HG03135 (cell line): Measurements from ENCODE around the gene FOXP1.
A peak's percentile ranks its signal among the peaks of the same experiment; 100 is the strongest.
"Not testable (repeated sequence)": the region's sequence is repeated elsewhere in the genome, so short reads cannot be mapped to it uniquely, and the experiment has no call there.

Source experiments
- ATAC-seq: cut with Tn5 transposase; IDR thresholded peaks from one replicate; pipeline ENCODE4 v1.9.1; 2021; ENCODE audit warnings: mild to moderate bottlenecking, moderate library complexity; ENCODE audit not compliant: unreplicated experiment

The FOXP1 gene

DNA sequence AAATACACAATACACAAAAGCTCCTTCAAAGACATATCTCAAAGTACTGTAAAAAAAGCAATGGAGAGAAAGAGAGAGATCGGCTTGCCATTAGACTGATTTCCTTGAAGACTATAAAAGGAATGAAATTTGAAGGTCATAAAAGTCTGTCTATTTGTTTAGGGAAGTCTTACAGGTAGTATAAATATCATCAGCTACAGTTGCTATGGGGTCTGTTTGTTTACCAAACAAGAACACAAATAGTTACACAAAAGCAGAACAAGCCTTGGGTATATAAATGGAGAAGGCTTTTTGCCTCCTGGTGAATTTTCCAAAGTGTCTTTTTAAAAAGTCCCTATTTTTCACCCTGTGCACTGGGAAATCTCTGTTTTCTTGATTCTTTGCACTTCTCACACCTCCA lies 552.3 kb downstream of the FOXP1 start:
- ATAC-seq, result no peak

DNA sequence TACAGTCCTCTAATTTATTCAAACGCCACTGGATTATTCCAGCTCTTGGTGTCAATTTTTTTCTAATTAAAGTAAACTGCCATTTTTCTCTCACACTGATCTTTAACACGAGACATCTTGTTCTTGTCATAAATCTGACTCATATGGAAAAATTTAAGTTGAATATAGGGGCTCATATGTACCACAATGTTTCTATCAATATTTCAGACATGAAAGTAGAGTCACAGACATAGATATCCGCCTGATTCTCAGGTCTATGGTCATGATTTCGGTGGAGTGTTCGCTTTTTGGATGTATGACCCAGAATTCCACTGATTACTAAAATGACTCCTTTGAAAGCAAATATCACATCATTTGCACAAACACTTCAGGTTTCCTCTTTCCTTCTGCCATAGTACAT lies 552.8 kb downstream of the FOXP1 start:
- ATAC-seq, result no peak

DNA sequence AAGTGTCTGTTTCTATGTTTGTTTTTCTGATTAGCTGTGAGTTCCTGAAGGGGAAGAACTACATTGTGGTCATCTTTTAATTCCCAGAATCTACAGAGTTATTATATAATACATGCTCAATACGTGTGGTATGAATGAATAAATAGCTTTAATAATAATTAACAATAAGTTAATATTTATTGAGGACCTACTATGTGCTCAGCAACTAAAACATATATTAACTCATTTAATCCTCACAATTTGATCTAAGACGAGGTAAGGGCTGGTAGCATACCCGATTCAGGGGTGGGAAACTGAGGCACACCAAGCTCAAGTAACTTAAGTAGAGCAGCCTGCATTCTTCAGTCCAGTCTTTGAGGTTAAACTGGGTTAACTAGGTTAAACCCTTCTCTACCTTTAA lies 553.8 kb downstream of the FOXP1 start:
- ATAC-seq, result no peak

DNA sequence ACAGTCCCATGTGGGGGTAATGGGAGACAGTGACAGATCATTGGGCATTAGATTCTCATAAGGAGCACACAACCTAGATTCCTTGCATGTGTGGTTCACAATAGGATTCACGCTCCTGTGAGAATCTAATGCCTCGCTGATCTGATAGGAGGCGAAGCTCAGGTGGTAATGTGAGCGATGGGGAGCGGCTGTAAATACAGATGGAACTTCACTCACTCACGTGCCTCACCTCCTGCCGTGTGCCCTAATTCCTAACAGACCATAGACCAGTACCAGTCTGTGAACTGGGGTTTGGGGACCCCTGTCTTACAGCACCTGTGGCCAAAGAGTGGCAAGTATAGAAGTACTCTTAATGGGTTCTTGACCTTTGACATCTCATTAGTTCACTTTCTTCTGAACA lies 554.7 kb downstream of the FOXP1 start:
- no peak for ATAC-seq

DNA sequence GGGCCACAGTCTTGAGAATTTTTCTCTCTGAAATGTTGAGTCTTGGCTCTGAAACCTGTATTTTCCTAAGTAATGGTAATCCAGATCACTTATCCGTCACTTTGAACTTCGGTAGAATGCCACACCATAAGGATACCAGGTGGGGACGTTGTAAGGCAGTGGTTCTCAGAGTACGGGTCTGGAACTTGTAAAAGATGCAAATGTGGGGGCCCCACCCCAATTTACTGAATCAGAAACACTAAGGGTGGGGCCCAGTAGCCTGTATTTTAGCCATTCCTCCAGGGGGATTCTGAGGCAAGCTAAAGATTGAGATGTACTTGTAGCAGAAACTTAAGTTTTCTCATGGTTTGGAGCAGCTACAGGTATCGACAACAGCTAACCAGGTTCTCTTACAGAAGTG lies 555.3 kb downstream of the FOXP1 start:
- ATAC-seq, result no peak

DNA sequence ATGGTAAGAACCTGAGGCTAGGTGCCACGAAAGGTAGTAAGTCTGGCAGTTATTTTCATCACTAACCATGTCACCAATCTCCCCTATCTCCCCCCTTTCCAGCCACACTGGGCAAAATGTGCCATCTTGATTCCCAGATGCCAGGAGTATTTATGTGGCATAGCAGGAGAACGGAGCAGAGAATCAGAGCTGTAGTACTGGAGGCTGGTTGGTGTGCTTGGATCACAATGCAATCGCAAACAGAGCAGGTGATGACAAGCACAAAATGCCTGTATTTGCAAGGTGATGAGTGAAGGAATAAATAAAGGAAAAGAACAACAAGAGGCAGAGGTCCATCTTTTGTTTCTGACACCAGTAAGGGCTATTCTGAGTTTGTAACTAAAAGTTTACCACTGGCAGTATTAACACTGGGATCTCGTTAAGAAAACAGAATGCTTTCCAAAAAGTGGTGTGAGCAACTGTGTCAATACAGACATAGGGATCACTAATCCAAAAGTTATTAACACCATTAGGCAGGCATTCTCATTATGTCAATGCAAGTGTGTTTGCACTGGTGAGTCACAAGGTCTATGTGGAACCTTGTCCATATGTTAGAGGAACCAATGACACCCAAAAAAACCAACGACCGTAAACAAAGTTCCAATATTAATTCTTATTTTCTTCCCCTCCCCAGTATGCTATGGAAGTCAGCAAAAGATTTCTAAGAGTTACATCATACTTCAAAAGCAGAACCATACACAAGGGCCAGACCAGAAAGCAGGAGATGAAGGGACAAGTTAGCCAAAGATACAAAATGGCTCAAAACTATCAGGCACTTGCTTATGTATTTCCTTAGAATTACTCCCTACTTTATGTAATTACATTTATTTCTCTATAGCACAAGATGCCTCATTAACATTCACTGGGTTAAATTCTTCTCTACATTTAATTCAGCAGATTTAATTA lies 556.6 kb downstream of the FOXP1 start:
- ATAC-seq, result no peak

DNA sequence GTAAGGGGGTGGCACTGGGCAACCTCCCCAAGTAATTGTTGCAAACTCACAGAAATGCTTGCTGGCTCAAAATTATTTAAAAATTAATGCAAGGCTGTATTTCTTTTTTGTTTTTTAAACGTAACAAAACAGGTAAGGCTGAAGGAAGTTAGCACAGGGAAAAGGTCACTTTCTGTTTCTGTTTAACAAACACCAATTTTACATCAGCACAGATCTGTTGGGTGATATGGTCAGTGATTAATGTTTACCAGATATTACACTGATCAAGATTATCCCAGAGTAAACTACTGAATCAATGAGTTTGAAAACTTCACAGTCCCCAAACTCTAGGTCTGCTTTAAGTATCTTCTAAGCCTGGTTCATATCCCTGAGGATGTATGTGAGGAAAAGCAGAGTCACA lies 558.0 kb downstream of the FOXP1 start:
- ATAC-seq, result no peak

DNA sequence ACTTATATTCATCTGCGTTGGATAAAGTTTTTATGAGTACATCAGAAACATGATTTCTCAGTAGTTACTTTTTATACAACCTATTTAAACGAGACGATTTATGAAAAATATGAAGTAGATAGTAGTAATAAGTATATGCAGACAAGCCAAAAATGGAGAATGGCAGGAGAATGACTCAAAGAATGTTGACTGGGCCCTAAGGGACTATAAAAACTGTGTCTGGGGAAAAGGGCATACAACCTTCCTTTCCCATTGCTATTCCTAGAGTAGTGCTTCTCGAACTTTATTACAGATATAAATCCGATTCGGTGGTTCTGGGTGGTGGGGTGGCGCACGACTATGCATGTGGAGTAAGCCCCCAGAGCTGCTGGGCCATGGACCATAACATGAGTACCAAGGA lies 558.5 kb downstream of the FOXP1 start:
- ATAC-seq, result no peak

DNA sequence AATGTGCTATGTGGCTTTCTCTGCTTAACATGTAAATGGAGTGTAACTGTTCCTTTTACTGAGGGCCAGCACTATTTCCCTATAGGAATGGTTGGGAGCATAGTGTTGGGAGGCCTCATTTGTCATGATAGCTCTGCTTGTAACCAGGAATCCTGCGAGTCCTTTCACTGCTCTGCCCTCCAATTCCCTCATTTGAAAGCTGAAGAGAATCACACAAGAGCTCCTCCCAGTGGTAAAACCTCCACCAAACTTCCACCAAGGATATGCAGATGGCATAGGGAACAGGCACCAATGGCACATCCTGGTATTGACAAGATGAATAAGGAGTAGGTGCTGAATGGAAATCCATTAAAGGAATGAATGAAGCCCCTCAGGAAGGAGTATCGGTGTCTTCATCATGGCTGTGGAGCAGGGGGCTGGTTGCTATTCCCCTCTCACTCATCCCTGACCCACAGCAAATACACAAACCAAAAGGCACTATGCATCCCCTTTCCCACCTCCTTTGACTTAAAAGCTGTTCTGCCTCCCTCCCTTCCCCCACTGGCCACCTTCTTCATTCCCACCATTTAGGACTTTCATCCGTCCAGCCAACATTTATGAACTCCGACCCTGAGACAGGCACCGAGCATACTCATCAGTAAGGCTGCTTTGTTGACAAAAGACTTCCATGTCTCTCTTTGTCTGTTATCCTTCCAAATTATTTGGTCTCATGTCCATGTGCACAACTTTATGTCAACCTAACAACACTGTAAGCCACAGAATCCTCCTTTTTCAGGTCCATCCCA lies 560.8 kb downstream of the FOXP1 start:
- no peak for ATAC-seq

DNA sequence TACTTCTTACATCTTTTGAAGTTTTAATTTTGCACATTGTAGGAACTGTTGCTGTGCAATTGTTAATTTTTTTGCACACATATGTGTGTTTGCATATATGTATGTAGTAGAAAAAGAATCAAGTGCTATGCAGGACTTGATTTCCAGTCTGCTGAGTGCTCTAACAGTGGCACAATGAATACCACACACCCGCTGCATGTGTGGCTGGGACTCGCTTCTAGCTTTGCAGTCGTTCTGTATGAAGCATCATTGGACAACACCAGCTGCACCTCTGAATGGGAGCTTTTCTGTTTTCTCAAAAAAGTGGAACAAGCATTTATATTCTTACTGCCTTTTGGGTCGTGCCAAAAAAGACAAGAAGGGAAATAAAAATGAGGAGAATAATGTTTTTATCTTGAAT lies 564.7 kb downstream of the FOXP1 start:
- no peak for ATAC-seq

DNA sequence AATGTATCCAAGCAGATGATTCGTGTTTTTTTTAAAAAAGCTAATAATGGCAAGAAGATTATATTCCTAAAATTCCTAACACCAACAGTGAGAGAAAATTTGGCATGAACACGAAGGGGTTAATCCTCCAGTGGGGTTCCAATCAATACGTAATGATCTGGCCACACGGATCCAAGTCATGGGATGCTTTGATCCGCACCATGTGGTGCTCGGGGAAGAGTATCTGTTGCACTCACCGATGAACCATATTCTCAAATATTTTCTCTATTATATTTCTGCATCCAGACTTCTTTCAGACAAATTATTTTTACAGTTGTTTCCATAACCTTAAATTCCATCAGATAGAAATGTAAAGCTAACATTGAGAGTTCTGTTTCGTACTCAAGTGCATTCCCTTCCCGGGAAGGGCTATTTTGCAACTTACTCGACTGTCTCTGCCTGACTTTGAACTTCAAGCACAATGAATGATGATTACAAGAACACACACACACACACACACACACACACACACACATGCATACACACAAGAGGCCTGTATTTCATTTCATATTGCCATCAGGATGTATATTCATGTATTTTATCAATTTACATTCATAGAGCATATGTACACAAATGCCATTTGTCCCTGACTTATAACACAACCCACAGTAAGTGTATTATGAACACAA lies 567.2 kb downstream of the FOXP1 start:
- ATAC-seq, result no peak

DNA sequence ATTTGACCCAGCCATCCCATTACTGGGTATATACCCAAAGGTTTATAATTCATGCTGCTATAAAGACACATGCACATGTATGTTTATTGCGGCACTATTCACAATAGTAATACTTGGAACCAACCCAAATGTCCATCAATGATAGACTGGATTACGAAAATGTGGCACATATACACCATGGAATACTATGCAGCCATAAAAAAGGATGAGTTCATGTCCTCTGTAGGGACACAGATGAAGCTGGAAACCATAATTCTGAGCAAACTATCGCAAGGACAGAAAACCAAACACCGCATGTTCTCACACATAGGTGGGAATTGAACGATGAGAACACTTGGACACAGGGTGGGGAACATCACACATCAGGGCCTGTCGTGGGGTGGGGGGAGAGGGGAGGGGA lies 568.9 kb downstream of the FOXP1 start:
- ATAC-seq, result not testable (repeated sequence)

DNA sequence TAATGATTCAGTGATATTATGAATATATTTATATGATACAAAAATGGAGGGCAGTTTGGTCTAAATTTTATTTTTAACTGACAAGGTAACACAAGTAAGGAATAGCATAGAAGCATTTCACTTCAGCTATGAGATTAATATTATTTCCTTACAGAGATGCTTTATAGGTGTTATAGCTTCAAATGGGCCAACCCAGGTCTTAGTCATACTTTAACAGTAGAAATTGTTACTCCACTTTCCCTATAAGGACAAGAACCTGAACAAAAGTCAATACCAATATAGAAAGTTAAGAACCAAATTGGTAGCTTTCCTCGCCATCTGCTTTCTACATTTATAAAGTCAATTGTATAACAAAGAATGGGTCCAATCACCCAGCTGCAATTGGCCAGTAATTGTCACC lies 570.6 kb downstream of the FOXP1 start:
- no peak for ATAC-seq

DNA sequence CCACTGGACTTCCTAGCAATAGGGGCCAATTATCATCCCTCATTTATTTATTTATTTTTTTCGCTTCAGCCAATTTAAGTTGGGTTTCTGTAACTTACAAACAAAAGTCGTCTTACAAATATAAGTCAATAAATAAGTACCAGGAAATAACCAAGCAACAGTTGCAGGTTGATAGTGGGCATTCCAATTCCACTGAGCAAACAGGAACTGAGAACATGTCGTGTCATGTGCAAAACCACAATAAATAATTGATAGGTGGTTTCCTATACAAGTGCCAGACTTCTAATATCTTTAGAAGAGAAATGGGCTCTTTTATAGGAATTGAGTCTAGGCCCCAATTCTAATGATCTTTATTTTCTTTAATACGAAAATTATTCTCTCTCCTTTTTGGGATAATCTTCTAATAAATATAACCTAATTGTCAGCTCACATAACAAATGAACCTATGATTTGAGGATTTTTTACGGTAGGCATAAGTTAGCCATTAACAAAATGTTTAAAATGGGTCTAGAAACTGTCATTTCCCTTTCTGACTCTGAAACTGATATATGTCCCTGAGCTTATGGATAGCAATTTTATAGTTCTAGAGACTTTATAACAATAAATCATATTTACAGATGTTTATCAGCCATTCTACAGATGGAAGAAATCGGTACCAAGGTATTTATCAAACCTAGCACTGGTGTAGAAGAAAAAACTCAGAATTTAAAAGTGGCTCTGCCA lies 571.8 kb downstream of the FOXP1 start:
- peak; percentile 79 for ATAC-seq

DNA sequence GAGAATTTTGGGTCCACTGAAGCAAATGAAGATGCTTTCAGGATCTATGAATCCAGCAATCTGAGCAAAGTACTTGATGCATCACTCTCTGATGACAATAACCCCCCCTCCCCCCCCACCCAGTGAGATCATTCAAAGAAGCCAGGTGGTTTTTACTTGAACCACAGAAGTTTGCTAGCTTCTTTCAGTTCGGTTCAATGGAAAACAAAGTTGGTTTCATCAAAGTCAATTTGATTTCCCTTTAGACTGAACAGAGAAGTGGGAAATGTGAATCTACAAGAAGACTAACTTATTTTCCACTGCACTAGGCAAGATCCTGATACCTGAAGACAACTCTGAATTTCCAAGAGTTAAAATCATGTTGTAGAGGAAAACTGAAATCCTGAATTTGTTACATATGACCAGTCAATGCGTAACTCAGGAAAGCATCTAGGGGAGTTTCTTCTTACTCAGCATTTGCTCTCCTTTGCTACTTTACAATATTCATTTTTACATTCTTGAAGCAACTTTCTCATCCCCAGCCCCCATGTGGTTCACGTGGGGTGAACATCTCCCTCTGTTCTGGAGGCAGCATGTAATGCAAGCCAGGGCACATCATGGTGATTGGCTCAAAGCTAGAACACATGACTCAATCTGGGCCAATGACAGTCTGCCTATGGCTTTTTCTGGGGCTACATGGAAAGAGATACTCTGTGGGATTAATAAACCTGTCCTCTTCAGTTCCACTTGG lies 572.6 kb downstream of the FOXP1 start:
- ATAC-seq, result peak; percentile 63

DNA sequence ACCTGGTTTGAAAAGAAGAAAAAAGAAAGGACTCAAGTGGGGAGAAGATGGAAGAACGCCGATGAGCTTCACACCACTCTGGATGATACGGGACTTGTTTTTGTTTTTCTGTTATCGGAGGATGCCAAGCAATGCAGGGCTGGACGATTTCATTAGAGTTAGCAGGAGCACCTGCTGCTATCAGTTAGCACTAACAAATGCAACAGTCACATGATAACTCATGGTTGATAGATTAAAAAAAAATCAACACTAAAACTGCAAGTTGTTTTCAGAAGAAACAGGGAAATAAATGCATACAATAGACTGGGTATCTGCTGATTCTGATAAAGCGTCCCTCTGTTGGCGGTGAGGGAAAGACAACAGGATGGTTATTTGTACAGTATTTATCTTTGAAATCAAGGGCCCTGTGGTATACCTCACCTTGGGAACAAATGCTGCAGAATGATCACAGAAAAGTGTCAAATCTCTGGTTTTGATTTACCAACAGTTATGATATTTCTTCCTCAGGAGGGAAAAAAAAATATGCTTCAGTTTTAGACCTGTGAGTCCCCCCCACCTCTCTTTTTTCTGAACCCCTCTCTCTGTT lies 575.1 kb downstream of the FOXP1 start:
- no peak for ATAC-seq

DNA sequence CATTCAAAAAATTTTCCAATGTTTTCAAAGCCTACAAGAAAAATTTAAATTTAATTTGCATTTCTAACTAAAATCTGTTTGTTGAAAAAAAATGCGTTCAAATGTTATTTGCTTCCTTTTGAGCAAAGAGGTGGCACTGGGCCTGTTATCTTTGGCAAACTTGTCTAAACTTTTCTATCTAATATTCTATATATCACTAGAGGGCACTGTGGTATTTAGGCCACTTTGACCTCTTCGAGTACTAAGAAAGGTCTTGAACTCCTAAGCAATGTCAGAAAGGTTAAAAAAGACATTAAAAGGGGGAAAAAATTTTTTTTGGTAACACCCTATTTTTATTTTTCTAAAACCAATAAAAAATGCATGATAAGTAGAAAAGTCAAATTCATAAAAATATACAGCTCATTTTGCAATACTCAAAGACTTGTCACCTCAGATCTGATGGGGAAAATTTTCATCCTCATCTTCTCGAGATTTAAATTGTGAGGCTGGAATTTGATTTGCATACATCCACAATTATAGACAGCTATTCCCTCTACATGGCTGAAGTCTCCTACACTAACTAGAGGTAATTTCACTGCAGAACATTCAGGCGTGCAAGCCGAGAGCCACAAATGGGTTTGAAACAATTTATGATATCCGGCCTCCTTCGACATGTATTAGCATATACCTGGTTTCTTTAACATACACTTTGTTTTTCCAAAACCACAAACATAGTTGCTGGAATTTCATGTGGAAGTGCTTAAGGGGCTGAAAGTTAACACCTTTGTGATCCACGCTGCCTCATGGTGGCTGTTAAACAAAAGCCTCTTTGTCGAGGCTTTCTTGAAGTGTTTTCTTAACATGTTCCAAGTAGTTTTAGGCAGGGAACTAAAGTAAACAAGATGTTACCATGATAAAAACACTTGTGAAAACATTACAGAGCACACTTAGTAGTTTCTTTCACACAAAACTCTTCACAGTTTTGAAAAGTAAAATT lies 576.4 kb downstream of the FOXP1 start:
- ATAC-seq, result peak; percentile 37

DNA sequence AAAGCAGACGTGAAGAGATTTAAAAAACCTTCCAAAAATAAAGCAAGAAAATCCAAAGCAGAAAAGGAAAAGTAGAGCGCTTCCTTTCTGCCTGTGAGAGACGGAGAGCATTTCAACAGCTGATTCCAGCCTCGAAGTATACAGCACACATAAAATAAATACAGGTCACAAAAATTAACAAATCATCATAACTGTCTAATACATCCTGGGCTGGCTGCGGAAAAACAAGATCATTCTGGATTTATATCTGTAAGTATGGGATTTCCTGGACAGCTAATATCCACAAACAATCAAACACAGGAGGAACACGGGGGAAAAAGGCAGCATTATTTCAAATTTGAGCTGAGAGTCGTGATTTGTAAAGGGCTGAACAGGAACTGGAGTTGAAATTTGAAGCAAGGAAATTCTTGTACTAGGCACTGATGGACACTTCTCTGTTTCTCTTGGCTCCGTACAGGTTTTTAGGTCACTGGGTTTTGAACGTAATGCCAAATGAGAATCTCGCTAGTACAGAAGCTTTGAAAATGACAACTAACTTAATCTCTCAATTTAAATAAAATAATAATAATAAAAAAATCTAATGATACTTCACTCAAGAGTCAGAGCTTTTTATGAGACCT lies 577.7 kb downstream of the FOXP1 start:
- ATAC-seq, result no peak
